GM13977 (cell line): Measurements from ENCODE around the gene CCDC149.

ENCODE experiments used
- DNase-seq: peaks from one replicate; pipeline ENCODE4 v3.0.0; 2012; ENCODE audit warnings: low spot score
- CTCF ChIP-seq: IDR thresholded peaks from 2 replicates; pipeline ENCODE4 v1.5.1; 2012; ENCODE audit warnings: mild to moderate bottlenecking, control low read depth; ENCODE audit not compliant: insufficient read depth; ENCODE audit errors: extremely low read depth, missing control alignments
- in situ Hi-C: fragments of 300-500 bp; cut with MboI; formaldehyde crosslinking; loops from one replicate; pipeline ENCODE4 v1.12.0; 2022; ENCODE audit warnings: low sequenced_read_pairs, low pct_unique_long_range_greater_than_20kb, mixed read lengths, inconsistent platforms; ENCODE audit not compliant: unreplicated experiment

The CCDC149 gene

DNA sequence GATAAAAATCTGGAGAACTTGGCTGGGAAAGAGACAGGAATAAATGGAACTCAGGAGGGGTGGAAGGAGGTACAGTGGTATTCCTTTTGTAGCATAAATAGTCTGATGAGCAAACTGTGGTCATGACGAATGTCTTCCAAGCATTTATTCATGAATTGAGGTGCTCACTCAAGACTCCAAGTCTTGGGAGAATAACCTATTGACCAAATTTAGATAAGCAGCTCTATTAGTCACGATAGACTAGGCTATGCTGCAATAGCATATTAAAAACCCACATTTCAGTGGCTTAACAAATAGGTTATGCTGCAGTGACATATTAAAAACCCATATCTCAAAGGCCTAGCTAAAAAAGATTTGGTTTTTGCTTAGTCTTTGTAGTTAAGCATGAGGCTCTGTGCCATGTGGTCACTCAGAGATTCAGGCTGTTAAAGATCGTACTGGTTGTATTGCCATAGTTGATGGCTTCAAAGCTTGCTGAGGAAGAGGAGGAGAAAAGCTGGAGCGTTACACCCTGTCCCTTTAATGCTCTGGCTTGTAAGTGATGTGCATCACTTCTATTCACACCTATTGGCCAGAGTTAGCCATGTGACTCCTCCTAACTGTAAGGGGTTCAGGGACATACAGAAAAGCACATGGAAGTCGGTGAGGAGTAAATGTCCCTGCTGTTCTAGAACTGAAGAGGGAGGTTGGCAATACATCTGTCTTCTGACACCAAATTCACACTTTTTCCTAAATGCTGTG, 24.5 kb upstream of the CCDC149 start:
- TF ChIP-seq CTCF: no peak
- DNase-seq: no peak
- in situ Hi-C loops: no loop called here

- no peak for DNase-seq
- in situ Hi-C loops: no loop called here
- TF ChIP-seq CTCF: no peak
These were observed 23.0 kb upstream of the CCDC149 start for GRCh38 chr4:24935856-24936255.

- in situ Hi-C loops: no loop called here
These were observed 21.5 kb upstream of the CCDC149 start for GRCh38 chr4:24934311-24934710.

DNA sequence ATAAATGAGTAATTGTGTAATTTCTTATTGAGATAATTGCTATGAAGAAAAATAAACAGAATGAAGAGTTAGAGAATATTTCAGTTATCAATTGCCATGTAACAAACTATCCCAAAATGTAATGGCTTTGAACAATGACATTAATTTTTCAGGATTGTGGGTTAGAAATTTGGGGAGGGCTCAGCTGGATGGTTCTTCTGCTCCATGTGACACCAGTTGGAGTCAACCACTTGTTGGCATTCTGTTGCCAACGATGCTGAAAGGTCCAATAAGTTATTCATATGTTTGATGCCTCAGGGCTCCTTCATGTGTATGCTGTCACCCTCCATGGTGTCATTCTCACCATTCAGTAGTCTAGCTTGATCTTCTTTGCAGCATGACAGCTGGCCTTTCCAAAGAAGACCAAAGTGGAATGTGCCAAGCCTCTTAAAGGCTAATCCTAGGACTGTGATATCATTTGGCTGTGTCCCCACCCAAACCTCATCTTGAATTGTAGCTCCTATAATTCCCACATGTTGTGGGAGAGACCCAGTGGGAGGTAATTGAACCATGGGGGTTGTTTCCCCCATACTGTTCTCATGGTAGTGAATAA, 20.9 kb upstream of the CCDC149 start:
- in situ Hi-C loops: no loop called here
- DNase-seq: no peak
- TF ChIP-seq CTCF: no peak

More at GRCh38 chr4:24934311-24934710, 21.5 kb upstream of the CCDC149 start:
- TF ChIP-seq CTCF: no peak
- DNase-seq: no peak

GRCh38 chr4:24932515-24933225, 19.8 kb upstream of the CCDC149 start:
- in situ Hi-C loops: no loop called here
- no peak for TF ChIP-seq CTCF
- DNase-seq: no peak

DNA sequence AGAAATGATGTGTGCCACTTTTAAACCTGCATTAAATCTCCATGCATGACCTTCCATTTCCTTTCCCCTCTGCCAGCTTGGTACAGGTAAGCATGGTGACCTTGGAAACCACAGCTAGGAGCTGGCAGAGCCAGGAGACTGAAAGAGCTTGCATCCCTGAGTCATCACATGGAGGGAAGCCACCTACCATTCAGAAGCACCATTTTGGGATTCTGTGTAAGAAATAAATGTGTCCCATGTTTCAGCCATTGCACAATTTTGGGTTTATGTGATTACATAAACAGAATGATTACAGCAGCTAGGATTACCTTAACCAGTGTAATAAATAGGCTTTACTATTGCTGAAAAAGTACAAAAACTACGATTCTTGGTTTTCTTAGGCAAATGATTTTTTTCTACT, 17.3 kb upstream of the CCDC149 start:
- in situ Hi-C loops: no loop called here
- TF ChIP-seq CTCF: no peak
- no peak for DNase-seq
